ENCODE results near the gene USP32. TPM values are rescaled to one million over a fixed set of nuclear protein-coding genes. Genes with fewer than 3 reads are reported as not detected.

USP32 gene
- total RNA-seq, 2 donors from 2014 or later = 54.1 to 74.3 TPM

DNA sequence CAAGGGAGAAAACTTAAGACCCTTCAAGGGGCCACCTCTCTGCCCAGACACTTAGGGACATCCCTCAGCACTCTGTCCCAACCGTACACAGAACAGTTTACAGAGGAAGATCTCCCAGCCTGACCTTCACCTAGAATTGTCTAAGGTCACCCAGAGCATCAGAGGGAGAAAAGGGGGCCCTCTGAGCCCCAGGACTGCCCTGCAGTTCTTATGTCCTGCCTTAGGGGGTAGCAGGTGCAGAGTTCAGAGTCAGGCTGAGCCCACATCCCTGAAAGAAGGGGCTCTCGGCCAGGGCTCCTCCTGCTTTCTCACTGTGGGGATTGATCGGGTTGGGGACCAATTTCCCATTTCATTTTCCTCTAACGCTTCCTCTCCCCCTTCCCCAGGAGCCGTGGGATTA lies 226.7 kb downstream of the USP32 start:
- Mint-ChIP-seq H3K4me1 (peaks cover 34% of the 10 kb centered on the region), H3K27me3 (ENCODE audit: insufficient read depth) (peaks cover 6% of the 10 kb centered on the region), H3K36me3 (ENCODE audit: low read depth) (no peaks in the 10 kb centered on the region), H3K27ac (no peak overlapping the region), H3K4me3 (no peak overlapping the region), H3K9me3 (no peaks in the 10 kb centered on the region)
- Histone ChIP-seq H3K9me3 (ENCODE audit: control insufficient read depth, low read length) (no peaks in the 10 kb centered on the region), H3K27me3 (ENCODE audit: control insufficient read depth, insufficient read depth, low read length, poor library complexity, severe bottlenecking) (no peaks in the 10 kb centered on the region), H3K27ac (ENCODE audit: low read depth, low read length) (no peak overlapping the region), H3K36me3 (ENCODE audit: control insufficient read depth, insufficient read depth, low read length) (no peaks in the 10 kb centered on the region), H3K4me1 (ENCODE audit: control insufficient read depth, insufficient read depth, low read length) (no peaks in the 10 kb centered on the region), H3K4me3 (ENCODE audit: low read length) (no peak overlapping the region), H3K9ac (ENCODE audit: extremely low read depth, low read length, poor library complexity, severe bottlenecking) (no peak overlapping the region)
- DNase-seq = peak; percentile 63
- WGBS, 2 experiments (ENCODE audit: insufficient coverage in 1 of 2, insufficient read length in 1 of 2) = 77 to 84% methylated on average over 4 to 5 of the region's 5 CpGs
- TF ChIP-seq, protein P1, sequence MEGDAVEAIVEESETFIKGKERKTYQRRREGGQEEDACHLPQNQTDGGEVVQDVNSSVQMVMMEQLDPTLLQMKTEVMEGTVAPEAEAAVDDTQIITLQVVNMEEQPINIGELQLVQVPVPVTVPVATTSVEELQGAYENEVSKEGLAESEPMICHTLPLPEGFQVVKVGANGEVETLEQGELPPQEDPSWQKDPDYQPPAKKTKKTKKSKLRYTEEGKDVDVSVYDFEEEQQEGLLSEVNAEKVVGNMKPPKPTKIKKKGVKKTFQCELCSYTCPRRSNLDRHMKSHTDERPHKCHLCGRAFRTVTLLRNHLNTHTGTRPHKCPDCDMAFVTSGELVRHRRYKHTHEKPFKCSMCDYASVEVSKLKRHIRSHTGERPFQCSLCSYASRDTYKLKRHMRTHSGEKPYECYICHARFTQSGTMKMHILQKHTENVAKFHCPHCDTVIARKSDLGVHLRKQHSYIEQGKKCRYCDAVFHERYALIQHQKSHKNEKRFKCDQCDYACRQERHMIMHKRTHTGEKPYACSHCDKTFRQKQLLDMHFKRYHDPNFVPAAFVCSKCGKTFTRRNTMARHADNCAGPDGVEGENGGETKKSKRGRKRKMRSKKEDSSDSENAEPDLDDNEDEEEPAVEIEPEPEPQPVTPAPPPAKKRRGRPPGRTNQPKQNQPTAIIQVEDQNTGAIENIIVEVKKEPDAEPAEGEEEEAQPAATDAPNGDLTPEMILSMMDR (conservative IDR thresholded peaks at IDR 0.05) = peak; percentile 46

GRCh38 chr17:60164697-60165096 lies 227.2 kb downstream of the USP32 start:
- no peak overlapping the region for H3K27ac ChIP-seq (ENCODE audit: low read depth, low read length)
- Mint-ChIP-seq H3K4me1 (peaks cover 30% of the 10 kb centered on the region), H3K27me3 (ENCODE audit: insufficient read depth) (peaks cover 9% of the 10 kb centered on the region), H3K9me3 (no peaks in the 10 kb centered on the region), H3K36me3 (ENCODE audit: low read depth) (no peaks in the 10 kb centered on the region), H3K4me3 (no peak overlapping the region), H3K27ac (no peak overlapping the region)
- no peaks in the 10 kb centered on the region for H3K4me1 ChIP-seq (ENCODE audit: control insufficient read depth, insufficient read depth, low read length)
- H3K9ac ChIP-seq (ENCODE audit: extremely low read depth, low read length, poor library complexity, severe bottlenecking) = no peak overlapping the region
- H3K27me3 ChIP-seq (ENCODE audit: control insufficient read depth, insufficient read depth, low read length, poor library complexity, severe bottlenecking) = no peaks in the 10 kb centered on the region
- TF ChIP-seq, protein P1 (conservative IDR thresholded peaks at IDR 0.05) = no peak
- no peak overlapping the region for H3K4me3 ChIP-seq (ENCODE audit: low read length)
- peak; percentile 46 for DNase-seq
- no peaks in the 10 kb centered on the region for H3K36me3 ChIP-seq (ENCODE audit: control insufficient read depth, insufficient read depth, low read length)
- 89 to 100% methylated on average over 1 to 4 of the region's 5 CpGs for WGBS, 2 experiments (ENCODE audit: insufficient coverage in 1 of 2, insufficient read length in 1 of 2)
- no peaks in the 10 kb centered on the region for H3K9me3 ChIP-seq (ENCODE audit: control insufficient read depth, low read length)

GRCh38 chr17:60164164-60164563 lies 227.8 kb downstream of the USP32 start:
- Mint-ChIP-seq H3K9me3 (no peaks in the 10 kb centered on the region), H3K27ac (no peak overlapping the region), H3K4me1 (peaks cover 30% of the 10 kb centered on the region), H3K4me3 (no peak overlapping the region), H3K36me3 (ENCODE audit: low read depth) (no peaks in the 10 kb centered on the region), H3K27me3 (ENCODE audit: insufficient read depth) (peaks cover 11% of the 10 kb centered on the region)
- no peak overlapping the region for H3K4me3 ChIP-seq (ENCODE audit: low read length)
- no peaks in the 10 kb centered on the region for H3K9me3 ChIP-seq (ENCODE audit: control insufficient read depth, low read length)
- 91 to 93% methylated on average over 6 of the region's 6 CpGs for WGBS, 2 experiments (ENCODE audit: insufficient coverage in 1 of 2, insufficient read length in 1 of 2)
- H3K27me3 ChIP-seq (ENCODE audit: control insufficient read depth, insufficient read depth, low read length, poor library complexity, severe bottlenecking) = no peaks in the 10 kb centered on the region
- no peak overlapping the region for H3K27ac ChIP-seq (ENCODE audit: low read depth, low read length)
- no peaks in the 10 kb centered on the region for H3K36me3 ChIP-seq (ENCODE audit: control insufficient read depth, insufficient read depth, low read length)
- H3K4me1 ChIP-seq (ENCODE audit: control insufficient read depth, insufficient read depth, low read length) = no peaks in the 10 kb centered on the region
- TF ChIP-seq, protein P1 (conservative IDR thresholded peaks at IDR 0.05) = no peak
- peak; percentile 22 for DNase-seq
- H3K9ac ChIP-seq (ENCODE audit: extremely low read depth, low read length, poor library complexity, severe bottlenecking) = no peak overlapping the region

Data from endodermal cell (in vitro differentiated cells).